GM12878 (cell line): Measurements from ENCODE around the gene SMAP1. TPM values are rescaled to one million over a fixed set of nuclear protein-coding genes. Genes with fewer than 3 reads are reported as not detected.

Experiments
- ATAC-seq: fragments of 200-7000 bp; cut with Tn5 transposase; 3 replicates; pipeline ENCODE4 v1.9.1; 2020; ENCODE audit warnings: mild to moderate bottlenecking, moderate library complexity
- BruUV-seq: library from RNA; stranded (reverse); fragments of 400-500 nt; replicated peaks from 2 replicates; lab custom pipeline; 2021; lab: Mats Ljungman, UMichigan
- CTCF ChIA-PET: fragments of 300-600 bp; sonication (Branson Sonifier 250); formaldehyde crosslinking; extraction: SDS; loops from one replicate; lab custom pipeline; 2021; ENCODE audit warnings: inconsistent platforms; lab: Yijun Ruan, JAX
- POLR2A ChIA-PET: fragments of 350-600 bp; formaldehyde crosslinking; extraction: SDS; loops from one replicate; lab custom pipeline; 2021; ENCODE audit warnings: inconsistent platforms; lab: Charles Lee
- RAD21 ChIA-PET: fragments of 300-600 bp; sonication (Branson Sonifier 250); formaldehyde crosslinking; loops from one replicate; lab custom pipeline; 2023; ENCODE audit warnings: antibody characterized with exemption; ENCODE audit not compliant: unreplicated experiment; lab: Charles Lee
- SMC1A ChIA-PET: fragments of 300-600 bp; sonication (Branson Sonifier 250); formaldehyde crosslinking; loops from one replicate; lab custom pipeline; 2023; ENCODE audit not compliant: unreplicated experiment, uncharacterized antibody; lab: Charles Lee
- DNase-seq: peaks from one replicate; pipeline ENCODE4 v3.0.0-alpha.2; 2011; ENCODE audit warnings: low read depth, low spot score
- FAIRE-seq: peaks from 3 replicates; lab custom pipeline; 2011; peaks lifted over from hg19 to GRCh38; lab: Jason Lieb, UNC
- H2AFZ ChIP-seq: 2 replicates; pipeline ENCODE4 v1.6.0; 2011; ENCODE audit warnings: low read depth, low read length, control low read depth; ENCODE audit not compliant: control insufficient read depth
- H3K27ac ChIP-seq: 2 replicates; pipeline ENCODE4 v1.5.1; 2011; ENCODE audit warnings: control low read depth; ENCODE audit not compliant: control insufficient read depth, insufficient read depth
- H3K27me3 ChIP-seq, 2 experiments: replicated peaks in 1 of 2; 2 replicates each; pipeline versions ENCODE4 v1.6.0 to v1.6.1; 2011; ENCODE audit warnings: low read length in 1 of 2; ENCODE audit not compliant: control insufficient read depth in 2 of 2, insufficient read depth in 2 of 2
- H3K36me3 ChIP-seq, 2 experiments: 2 replicates each; pipeline ENCODE4 v1.5.1; 2011; ENCODE audit warnings: low read length in 1 of 2; ENCODE audit not compliant: control insufficient read depth in 2 of 2, insufficient read depth in 2 of 2
- H3K4me1 ChIP-seq: 2 replicates; pipeline ENCODE4 v1.6.1; 2011; ENCODE audit warnings: mild to moderate bottlenecking, low read length, moderate library complexity, mixed read lengths; ENCODE audit not compliant: control insufficient read depth, insufficient read depth
- H3K4me2 ChIP-seq: 2 replicates; pipeline ENCODE4 v1.6.0; 2011; ENCODE audit warnings: control low read depth; ENCODE audit not compliant: control insufficient read depth, insufficient read depth
- H3K4me3 ChIP-seq: fragments of 200-600 bp; sonication (generic); 2 replicates; pipeline ENCODE4 v1.5.1; 2016
- H3K79me2 ChIP-seq: 2 replicates; pipeline ENCODE4 v1.6.0; 2011; ENCODE audit warnings: low read length; ENCODE audit not compliant: control insufficient read depth, insufficient read depth
- H3K9ac ChIP-seq: 2 replicates; pipeline ENCODE4 v1.8.0; 2011; ENCODE audit warnings: low read length, control low read depth, mixed read lengths; ENCODE audit not compliant: control insufficient read depth, insufficient read depth
- H3K9me3 ChIP-seq: replicated peaks from 3 replicates; pipeline ENCODE4 v1.5.1; 2011; ENCODE audit warnings: mild to moderate bottlenecking, low read length; ENCODE audit not compliant: control insufficient read depth, insufficient read depth
- H4K20me1 ChIP-seq: 2 replicates; pipeline ENCODE4 v1.6.0; 2011; ENCODE audit not compliant: control insufficient read depth, insufficient read depth
- ASH2L ChIP-seq: fragments of 300-600, 200-600 bp; sonication (generic); IDR thresholded peaks from 2 replicates; pipeline ENCODE4 v1.6.1; 2017; ENCODE audit warnings: low read depth, mild to moderate bottlenecking, borderline replicate concordance
- CREB1 ChIP-seq: IDR thresholded peaks from 2 replicates; pipeline ENCODE4 v1.6.1; 2012; ENCODE audit warnings: low read depth, mild to moderate bottlenecking, inconsistent platforms
- GABPA ChIP-seq: IDR thresholded peaks from 2 replicates; pipeline ENCODE4 v1.6.1; 2014; ENCODE audit warnings: antibody characterized with exemption, low read depth, mild to moderate bottlenecking, inconsistent platforms
- NFXL1 ChIP-seq: fragments of 450-650 bp; IDR thresholded peaks from 2 replicates; pipeline ENCODE4 v1.6.1; 2017; ENCODE audit warnings: antibody characterized with exemption, mild to moderate bottlenecking, borderline replicate concordance
- NKRF ChIP-seq: fragments of 450-650 bp; conservative IDR thresholded peaks from 2 replicates; pipeline ENCODE4 v1.6.1; 2017; ENCODE audit warnings: mild to moderate bottlenecking, moderate library complexity
- PAX5 ChIP-seq: IDR thresholded peaks from 2 replicates; pipeline ENCODE4 v1.6.1; 2011; ENCODE audit warnings: low read depth, low read length, borderline replicate concordance
- POLR2AphosphoS2 ChIP-seq: IDR thresholded peaks from 2 replicates; pipeline ENCODE4 v1.6.1; 2011; ENCODE audit warnings: low read depth, mild to moderate bottlenecking, low read length, improper control_type of control experiment, moderate library complexity
- SMAD5 ChIP-seq: IDR thresholded peaks from 2 replicates; pipeline ENCODE4 v1.6.1; 2016; ENCODE audit warnings: antibody characterized with exemption, low read depth
- SUPT20H ChIP-seq: IDR thresholded peaks from 2 replicates; pipeline ENCODE4 v1.6.1; 2011; ENCODE audit warnings: low read depth, mild to moderate bottlenecking, low read length, moderate library complexity, borderline replicate concordance; ENCODE audit not compliant: control insufficient read depth
- WGBS: methylation state at CpG from one replicate; pipeline ENCODE4 v1.1.6; 2016; ENCODE audit warnings: low lambda C conversion rate; ENCODE audit not compliant: insufficient replicate concordance, insufficient coverage; ENCODE audit errors: missing lambda C conversion rate; 5-methylcytosine and 5-hydroxymethylcytosine counted together
- in situ Hi-C: fragments of 300-500 bp; cut with MboI; formaldehyde crosslinking; loops from 9 replicates; pipeline ENCODE4 v1.14.3; 2018; ENCODE audit warnings: mixed read lengths
- intact Hi-C: fragments of 100-400 bp; cut with micrococcal nuclease; formaldehyde crosslinking; loops from one replicate; pipeline ENCODE4 v1.14.2; 2022; ENCODE audit not compliant: unreplicated experiment
- polyA plus RNA-seq, 11 experiments: library from polyadenylated mRNA; depleted of rRNA in 4 of 11; unstranded in 6 of 11; stranded (reverse) in 5 of 11; fragments of >200 nt; fragmentation: Nextera tagmentation in 4 of 11; fragmentation: Illumina TruSeq in 1 of 11; extraction: Ambion mirVana in 4 of 11; extraction: Trizol in 1 of 11; gene quantifications; 1 replicate in 1 of 11; 2 replicates in 10 of 11; pipeline versions ENCODE4 v1.2.1 to v1.2.3, GENCODE V29; 2011 to 2016; ENCODE audit warnings: inconsistent platforms in 2 of 11, missing spikeins in 2 of 11, low read depth in 1 of 11
- total RNA-seq, 4 experiments: library from RNA; depleted of rRNA in 3 of 4; stranded (reverse); fragments of >200 nt in 3 of 4; fragmentation: Illumina TruSeq in 1 of 4; extraction: Trizol in 1 of 4; gene quantifications; 2 replicates each; pipeline versions ENCODE4 v1.2.1 to v1.2.3, GENCODE V29; 2013 to 2021
- TF ChIP-seq, protein P1 (sequence below): fragments of 450-650 bp; IDR thresholded peaks from 2 replicates; pipeline ENCODE4 v1.6.1; 2017; ENCODE audit warnings: mild to moderate bottlenecking
- TF ChIP-seq, protein P2 (sequence below): IDR thresholded peaks from 2 replicates; pipeline ENCODE4 v1.6.1; 2011; ENCODE audit warnings: low read depth, mild to moderate bottlenecking, low read length, moderate library complexity, borderline replicate concordance; ENCODE audit errors: extremely low read depth
- TF ChIP-seq, protein P3 (sequence below): fragments of 450-650 bp; formaldehyde crosslinking; IDR thresholded peaks from 2 replicates; pipeline ENCODE4 v1.4.0; 2022; ENCODE audit warnings: mild to moderate bottlenecking, moderate library complexity

SMAP1 gene
- total and polyA plus RNA-seq, 10 of the 15 experiments (the other 5 are each of a cell fraction or from before 2014, with no cell fraction given): 13.7 to 33.9 (median 25.3) TPM

GRCh38 chr6:70724524-70724923 lies 56.8 kb downstream of the SMAP1 start (continued):
- TF ChIP-seq, protein P1, sequence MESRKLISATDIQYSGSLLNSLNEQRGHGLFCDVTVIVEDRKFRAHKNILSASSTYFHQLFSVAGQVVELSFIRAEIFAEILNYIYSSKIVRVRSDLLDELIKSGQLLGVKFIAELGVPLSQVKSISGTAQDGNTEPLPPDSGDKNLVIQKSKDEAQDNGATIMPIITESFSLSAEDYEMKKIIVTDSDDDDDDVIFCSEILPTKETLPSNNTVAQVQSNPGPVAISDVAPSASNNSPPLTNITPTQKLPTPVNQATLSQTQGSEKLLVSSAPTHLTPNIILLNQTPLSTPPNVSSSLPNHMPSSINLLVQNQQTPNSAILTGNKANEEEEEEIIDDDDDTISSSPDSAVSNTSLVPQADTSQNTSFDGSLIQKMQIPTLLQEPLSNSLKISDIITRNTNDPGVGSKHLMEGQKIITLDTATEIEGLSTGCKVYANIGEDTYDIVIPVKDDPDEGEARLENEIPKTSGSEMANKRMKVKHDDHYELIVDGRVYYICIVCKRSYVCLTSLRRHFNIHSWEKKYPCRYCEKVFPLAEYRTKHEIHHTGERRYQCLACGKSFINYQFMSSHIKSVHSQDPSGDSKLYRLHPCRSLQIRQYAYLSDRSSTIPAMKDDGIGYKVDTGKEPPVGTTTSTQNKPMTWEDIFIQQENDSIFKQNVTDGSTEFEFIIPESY: no peak
- TF ChIP-seq SUPT20H (no peak), NKRF (no peak)
- TF ChIP-seq, protein P2, sequence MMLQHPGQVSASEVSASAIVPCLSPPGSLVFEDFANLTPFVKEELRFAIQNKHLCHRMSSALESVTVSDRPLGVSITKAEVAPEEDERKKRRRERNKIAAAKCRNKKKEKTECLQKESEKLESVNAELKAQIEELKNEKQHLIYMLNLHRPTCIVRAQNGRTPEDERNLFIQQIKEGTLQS: no peak

DNA sequence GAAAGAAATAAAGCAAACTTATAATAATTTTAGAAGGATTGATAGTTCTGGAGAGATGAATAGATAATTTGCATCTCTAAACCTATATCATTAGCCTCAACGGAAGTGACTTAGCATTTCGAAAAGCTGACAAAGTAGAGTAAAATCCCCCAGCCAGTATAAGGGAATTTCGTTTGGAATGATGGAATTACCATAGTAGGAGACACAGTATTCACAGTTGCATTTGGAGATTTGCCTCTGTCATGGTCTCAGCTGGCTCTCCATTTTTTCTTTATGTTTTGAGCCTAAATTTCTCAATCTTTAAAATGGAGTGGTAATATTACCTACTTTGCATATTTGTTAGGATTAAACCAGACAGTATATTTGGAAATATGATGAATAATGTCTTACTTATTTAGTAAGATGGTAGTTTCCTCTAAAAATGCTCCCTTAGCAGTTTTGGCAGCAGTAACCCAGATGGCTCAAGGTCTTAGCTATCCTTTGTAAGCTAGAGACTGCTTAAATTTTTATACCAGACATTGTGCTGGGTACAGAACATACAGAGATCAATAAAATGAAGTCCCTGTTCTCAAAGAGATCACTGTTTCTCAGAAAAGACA lies 58.2 kb downstream of the SMAP1 start:
- intact Hi-C loops (no loop called here), in situ Hi-C loops (no loop called here)
- SMC1A ChIA-PET: interaction anchor here (1.2 kb wide), 1 partner anchor 158 kb away, joined by 3 read pairs; no protein-coding TSS in a partner anchor
- no peak overlapping the region for H3K4me2 ChIP-seq
- H3K27ac ChIP-seq: no peak overlapping the region
- 78% methylated on average over 3 of the region's 3 CpGs for WGBS
- H3K4me1 ChIP-seq: no peaks in the 10 kb centered on the region
- H3K9me3 ChIP-seq: no peaks in the 10 kb centered on the region
- POLR2A ChIA-PET: interaction anchor here (1.0 kb wide), 1 partner anchor 166 kb away, joined by 3 read pairs; no protein-coding TSS in a partner anchor
- H3K27me3 ChIP-seq: no peaks in the 10 kb centered on the region
- DNase-seq (no peak), FAIRE-seq (peak; percentile 27), ATAC-seq (no peak)
- no peak overlapping the region for H3K9ac ChIP-seq
- TF ChIP-seq PAX5 (no peak), NFXL1 (no peak), SMAD5 (no peak), ASH2L (no peak), POLR2AphosphoS2 (no peak), CREB1 (no peak), GABPA (no peak)
- TF ChIP-seq, protein P3, sequence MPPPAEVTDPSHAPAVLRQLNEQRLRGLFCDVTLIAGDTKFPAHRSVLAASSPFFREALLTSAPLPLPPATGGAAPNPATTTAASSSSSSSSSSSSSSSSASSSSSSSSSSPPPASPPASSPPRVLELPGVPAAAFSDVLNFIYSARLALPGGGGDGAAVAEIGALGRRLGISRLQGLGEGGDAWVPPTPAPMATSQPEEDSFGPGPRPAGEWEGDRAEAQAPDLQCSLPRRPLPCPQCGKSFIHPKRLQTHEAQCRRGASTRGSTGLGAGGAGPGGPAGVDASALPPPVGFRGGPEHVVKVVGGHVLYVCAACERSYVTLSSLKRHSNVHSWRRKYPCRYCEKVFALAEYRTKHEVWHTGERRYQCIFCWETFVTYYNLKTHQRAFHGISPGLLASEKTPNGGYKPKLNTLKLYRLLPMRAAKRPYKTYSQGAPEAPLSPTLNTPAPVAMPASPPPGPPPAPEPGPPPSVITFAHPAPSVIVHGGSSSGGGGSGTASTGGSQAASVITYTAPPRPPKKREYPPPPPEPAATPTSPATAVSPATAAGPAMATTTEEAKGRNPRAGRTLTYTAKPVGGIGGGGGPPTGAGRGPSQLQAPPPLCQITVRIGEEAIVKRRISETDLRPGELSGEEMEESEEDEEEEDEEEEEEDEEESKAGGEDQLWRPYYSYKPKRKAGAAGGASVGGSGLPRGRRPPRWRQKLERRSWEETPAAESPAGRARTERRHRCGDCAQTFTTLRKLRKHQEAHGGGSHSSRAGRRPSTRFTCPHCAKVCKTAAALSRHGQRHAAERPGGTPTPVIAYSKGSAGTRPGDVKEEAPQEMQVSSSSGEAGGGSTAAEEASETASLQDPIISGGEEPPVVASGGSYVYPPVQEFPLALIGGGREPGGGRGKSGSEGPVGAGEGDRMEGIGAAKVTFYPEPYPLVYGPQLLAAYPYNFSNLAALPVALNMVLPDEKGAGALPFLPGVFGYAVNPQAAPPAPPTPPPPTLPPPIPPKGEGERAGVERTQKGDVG: no peak
- no peak overlapping the region for H3K4me3 ChIP-seq
- H4K20me1 ChIP-seq: no peaks in the 10 kb centered on the region
- CTCF ChIA-PET: interaction anchor here (2.1 kb wide), 1 partner anchor 19 kb away, joined by 6 read pairs; no protein-coding TSS in a partner anchor
- RAD21 ChIA-PET: interaction anchor here (0.8 to 1.0 kb wide), 2 partner anchors 8 to 205 kb away, joined by 3 read pairs; no protein-coding TSS in a partner anchor
- no TSS peak for BruUV-seq
- no peaks in the 10 kb centered on the region for H3K36me3 ChIP-seq
- no peaks in the 10 kb centered on the region for H3K79me2 ChIP-seq
- H2AFZ ChIP-seq: no peak overlapping the region
